Occipital lobe (tissue), 2 donors: ENCODE results near the gene PTPN14. TPM values are rescaled to one million over a fixed set of nuclear protein-coding genes. Genes with fewer than 3 reads are reported as not detected.
"Not testable (repeated sequence)": the region's sequence is repeated elsewhere in the genome, so short reads cannot be mapped to it uniquely, and the experiment has no call there.

ENCODE experiments used
- DNase-seq: peaks from one replicate; lab custom pipeline; 2025; lab: John Stamatoyannopoulos, UW
- total RNA-seq: library from RNA; depleted of rRNA; stranded (reverse); fragments of >200 nt; gene quantifications from one replicate; pipeline ENCODE4 v1.2.3, GENCODE V29; 2014

PTPN14 gene
- total RNA-seq, 1 donor from 2014 or later, result 2.7 TPM

DNA sequence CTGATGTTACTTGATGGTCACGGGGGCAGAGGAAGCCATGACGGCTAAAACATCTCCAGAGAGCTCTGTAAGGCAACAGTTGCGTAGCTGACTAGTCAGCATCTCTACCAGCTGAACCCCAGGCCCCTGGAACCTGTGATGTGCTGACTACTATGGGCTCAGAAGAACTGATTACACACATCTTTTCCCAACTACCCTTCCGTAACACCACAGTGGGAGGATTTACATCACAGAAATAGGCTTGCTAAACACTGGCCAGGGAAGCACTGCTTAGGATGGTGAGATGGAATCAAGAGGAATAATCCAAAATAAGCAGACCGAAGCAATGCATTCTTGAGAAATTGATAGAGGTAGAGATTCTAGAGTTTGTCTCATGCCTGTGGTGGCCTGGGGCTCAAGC lies 148.0 kb downstream of the PTPN14 start:
- no peak for DNase-seq

GRCh38 chr1:214402613-214403083 lies 148.8 kb downstream of the PTPN14 start:
- no peak for DNase-seq

DNA sequence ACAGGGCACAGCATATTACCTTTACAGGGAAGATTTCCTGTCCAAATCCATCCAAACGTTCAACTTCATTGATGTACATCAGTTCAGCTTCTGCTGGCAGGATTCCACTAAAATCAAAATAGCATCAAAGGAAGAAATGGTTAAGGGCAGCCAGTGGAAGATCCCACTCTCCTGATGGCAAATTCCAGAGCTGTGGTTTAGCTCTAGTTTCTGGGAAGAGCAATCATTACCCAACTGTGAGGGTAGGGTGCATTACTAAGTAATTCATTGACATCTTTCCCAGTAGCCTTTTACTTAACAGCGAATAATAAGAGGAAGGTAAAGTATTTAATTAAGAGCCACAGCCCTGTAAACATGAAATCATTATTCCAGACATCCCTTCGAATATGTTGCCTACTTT lies 149.7 kb downstream of the PTPN14 start:
- DNase-seq, result no peak

DNA sequence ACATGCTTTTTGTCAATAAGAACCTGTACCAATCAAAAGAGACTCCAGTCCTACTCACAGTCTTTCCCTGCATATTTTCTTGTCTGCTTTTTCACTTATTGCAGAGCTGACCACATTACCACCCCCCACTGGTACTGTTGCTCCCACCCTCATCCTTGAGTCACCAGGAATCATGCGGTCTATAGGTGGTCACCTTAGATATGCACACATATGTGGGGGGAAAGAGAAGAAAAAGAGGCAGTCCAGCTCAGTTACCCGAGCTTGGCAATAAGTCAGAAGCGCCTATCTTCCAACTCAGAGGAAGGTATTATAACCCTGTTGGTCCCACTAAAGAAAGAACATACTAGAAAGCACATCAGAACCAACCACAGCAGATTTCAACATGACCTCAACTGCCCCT lies 151.3 kb downstream of the PTPN14 start:
- no peak for DNase-seq

- DNase-seq, result no peak
These were observed 152.9 kb downstream of the PTPN14 start for GRCh38 chr1:214398490-214398889.

- DNase-seq, result no peak
These were observed 153.9 kb downstream of the PTPN14 start for GRCh38 chr1:214397497-214397896.

- no peak for DNase-seq
These were observed 155.1 kb downstream of the PTPN14 start for GRCh38 chr1:214396330-214396729.

GRCh38 chr1:214394569-214394968 lies 156.8 kb downstream of the PTPN14 start:
- DNase-seq, result not testable (repeated sequence)

DNA sequence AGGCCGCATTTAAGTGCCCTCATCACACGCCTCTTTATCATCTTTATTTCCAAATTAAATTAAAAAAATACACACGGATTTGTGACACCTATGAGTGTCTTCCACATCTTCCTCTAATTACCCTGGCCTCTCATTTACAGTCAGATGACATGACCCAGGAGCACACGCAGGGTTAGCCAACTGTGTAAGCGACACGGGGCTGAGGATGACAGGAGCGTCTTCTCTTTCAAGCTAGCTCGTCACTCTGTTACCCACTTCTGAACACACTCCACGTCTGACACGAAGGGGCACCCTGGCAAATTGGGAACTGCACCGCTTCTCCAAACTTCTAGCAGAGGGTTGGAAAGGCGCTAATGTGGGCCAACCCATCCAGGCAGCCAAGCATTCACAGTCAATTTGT lies 158.3 kb downstream of the PTPN14 start:
- no peak for DNase-seq

DNA sequence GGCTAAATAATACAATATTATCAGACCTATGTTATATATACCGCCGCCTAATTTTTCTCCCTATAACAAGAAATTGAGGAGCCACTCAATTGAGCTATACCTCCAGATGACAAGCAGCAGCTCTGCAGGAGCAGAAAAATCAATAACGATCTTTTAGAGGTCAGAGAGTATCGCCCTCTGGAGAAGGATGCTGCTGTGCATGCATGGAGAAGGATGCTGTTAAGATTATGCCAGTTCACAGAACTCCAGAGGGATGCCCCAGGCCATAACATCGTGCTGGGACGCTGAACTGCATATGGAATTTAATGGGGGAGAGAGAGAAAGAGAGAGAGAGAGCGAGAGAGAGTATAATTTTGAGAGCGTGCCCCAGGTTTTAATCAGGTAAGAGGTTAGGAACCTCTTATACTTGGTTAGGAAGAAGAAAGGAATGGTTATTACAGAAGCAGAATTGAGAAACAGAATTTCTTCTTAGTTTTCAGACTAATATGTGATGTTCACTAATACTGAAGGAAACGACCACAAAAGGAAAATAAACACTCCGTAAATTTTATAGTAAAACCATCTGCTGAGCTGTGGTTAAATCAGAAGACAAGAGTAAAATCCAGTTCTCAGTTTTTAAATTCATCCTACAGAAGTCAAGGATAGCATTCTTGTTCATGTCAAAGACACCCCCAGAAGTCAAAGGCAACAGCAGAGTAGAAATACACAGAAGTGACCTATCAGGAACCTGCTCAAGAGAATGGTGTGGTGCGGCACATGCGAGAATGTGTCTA lies 159.3 kb downstream of the PTPN14 start:
- DNase-seq, result no peak

DNA sequence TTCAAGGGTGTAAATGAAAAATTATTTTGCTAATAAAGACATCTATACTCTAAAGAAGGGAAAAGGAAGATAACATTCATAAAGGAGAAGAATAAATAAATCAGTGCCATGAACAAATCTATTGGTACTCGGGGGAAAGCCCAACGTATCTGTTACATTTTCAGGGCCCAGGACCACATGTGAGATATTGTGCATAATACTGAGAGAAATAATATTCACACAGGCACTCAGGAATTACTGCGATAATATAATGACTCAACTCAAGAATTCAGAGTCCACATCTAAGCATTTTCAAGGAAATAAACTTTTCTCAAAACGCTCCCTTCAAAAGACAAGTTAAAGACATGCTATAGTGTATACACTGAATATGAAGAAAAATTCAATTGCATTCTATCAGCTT lies 161.7 kb downstream of the PTPN14 start:
- no peak for DNase-seq

GRCh38 chr1:214386747-214387146 lies 164.7 kb downstream of the PTPN14 start:
- no peak for DNase-seq

DNA sequence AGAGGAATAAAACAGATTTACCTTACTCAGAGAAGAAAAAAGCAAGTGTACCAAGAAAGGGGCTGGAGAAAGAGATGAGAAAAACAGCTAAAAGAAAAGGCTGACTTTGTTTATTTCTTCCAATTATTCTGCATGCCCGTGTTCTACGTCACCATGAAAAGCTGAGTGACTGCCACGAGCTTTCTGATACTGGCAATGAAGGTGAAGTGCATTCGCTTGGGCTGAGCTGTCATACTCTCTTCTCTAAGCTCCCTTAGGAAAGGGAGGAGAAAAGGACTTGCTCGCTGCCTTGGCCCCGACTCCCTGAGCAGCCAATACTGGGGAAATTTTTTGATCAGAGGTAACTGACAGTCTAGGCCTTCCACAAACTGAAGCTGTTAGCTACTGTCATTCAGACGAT lies 165.1 kb downstream of the PTPN14 start:
- DNase-seq, result no peak

DNA sequence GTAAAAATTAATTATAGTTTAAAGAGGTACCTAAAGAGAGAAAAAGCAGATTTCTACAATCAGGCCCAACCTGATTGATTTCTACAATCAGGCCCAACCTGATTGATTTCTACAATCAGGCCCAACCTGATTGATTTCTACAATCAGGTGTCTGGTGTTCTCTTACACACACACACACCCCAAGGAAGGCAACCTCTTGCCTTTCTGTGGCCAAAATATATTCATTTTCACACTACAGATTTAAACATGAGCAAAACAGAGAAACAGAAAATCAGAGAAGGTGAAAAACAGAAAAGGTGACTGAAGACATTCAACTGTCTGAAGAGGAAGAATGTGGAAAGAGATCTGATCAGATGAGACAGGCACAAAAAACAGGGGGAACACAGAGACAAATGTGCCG lies 166.0 kb downstream of the PTPN14 start:
- no peak for DNase-seq

- DNase-seq, result no peak
These were observed 166.9 kb downstream of the PTPN14 start for GRCh38 chr1:214384373-214385079.

GRCh38 chr1:214383381-214384372 lies 167.7 kb downstream of the PTPN14 start:
- no peak for DNase-seq

- DNase-seq, result no peak
These were observed 170.3 kb downstream of the PTPN14 start for GRCh38 chr1:214380986-214381695.

DNA sequence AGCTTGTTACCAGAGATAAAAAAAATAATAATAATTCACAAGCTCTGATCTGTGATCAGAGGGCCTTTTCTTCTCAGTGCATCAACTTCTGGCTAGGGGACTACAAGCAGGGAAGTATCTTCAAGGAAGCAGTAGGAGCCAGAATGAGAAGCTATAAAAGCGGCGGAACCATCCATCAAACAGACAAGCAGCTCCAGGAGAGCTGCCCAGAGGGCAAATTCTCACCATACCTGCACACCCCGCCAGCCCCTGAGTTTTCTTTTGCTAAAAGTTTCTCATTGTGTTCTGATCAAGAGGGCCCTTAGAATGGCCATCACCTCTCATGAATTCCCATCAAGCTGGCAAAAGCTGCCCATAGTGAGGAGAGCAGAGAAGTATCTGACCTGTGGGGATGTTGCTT lies 171.0 kb downstream of the PTPN14 start:
- no peak for DNase-seq

- no peak for DNase-seq
These were observed 172.0 kb downstream of the PTPN14 start for GRCh38 chr1:214379236-214379970.

DNA sequence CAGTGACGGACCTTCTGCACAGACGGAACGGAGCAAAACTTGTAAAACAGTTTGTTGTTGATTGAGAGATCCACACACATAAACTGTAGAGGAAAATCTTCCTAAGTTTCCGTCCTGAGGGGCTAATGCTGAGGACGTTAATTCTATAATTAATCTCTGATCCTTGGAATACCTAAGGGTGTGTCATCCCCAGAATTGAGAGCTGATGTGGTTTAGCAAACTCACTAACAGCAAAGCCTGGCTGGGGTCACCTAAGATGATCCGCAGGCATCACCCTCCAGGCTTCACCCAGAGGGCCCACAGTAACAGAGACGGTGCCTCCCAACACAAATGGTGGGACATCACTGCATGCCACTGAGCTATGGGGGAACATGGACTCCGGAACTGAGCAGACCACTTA lies 172.9 kb downstream of the PTPN14 start:
- DNase-seq, result no peak
